Measurements from ENCODE around the gene DOCK1.

DOCK1 gene

GRCh38 chr10:127500127-127500526 is 594.9 kb downstream of the DOCK1 start:
- no peak for DNase-seq
